ENCODE results near the gene TRAPPC2L. TPM values are rescaled to one million over a fixed set of nuclear protein-coding genes. Genes with fewer than 3 reads are reported as not detected.

TRAPPC2L gene
- total RNA-seq, 1 donor from 2014 or later, result 95.1 TPM

DNA sequence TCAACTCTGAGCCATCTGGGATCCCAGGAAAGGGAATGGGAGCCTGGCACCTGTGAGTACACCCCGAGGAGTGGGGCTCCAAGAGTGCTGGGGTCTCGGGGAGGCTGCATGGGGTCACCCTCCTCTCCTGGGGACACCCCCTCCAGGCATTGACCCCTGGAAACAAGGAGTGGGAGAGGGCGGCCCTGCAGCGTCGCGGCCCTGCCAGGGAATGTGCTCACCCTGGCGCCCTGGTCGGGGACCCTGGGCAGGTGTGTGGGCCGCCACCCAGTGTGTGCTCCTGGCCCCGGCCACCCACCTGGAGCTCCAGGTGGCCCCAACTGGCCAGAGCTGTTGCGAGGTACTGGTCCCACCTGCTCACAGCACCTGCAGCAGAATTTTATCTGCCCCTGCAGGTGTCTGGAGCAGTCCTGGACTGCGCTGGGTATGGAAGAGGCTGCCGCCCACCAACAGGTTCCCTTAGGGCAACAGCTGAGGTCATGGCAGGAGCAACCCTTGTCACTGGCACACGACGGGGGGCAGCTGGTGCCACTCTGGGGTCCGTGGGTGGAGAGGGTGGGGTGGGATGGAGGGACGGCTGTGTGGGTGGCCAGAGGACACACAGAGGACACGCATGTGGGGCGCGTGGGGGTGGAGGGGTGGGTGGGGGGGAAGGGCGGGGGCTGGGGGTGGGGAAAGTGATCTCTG, 14.9 kb downstream of the TRAPPC2L start:
- H3K27me3 Mint-ChIP-seq (ENCODE audit: low read depth), result no peaks in the 10 kb centered on the region
- no peaks in the 10 kb centered on the region for H3K9me3 Mint-ChIP-seq
- DNase-seq (ENCODE audit: low read depth, low spot score), result no peak
- no peaks in the 10 kb centered on the region for H3K4me1 Mint-ChIP-seq
- no peak overlapping the region for H3K27ac Mint-ChIP-seq (ENCODE audit: unreplicated experiment)
- no peak for TF ChIP-seq CTCF (conservative IDR thresholded peaks at IDR 0.05)
- H3K4me3 Mint-ChIP-seq, result no peak overlapping the region
- H3K36me3 Mint-ChIP-seq (ENCODE audit: low read depth), result no peaks in the 10 kb centered on the region

- no peaks in the 10 kb centered on the region for H3K36me3 Mint-ChIP-seq (ENCODE audit: low read depth)
- no peak overlapping the region for H3K4me3 Mint-ChIP-seq
- H3K4me1 Mint-ChIP-seq, result no peaks in the 10 kb centered on the region
- TF ChIP-seq CTCF (conservative IDR thresholded peaks at IDR 0.05), result no peak
- no peak overlapping the region for H3K27ac Mint-ChIP-seq (ENCODE audit: unreplicated experiment)
- DNase-seq (ENCODE audit: low read depth, low spot score), result no peak
- no peaks in the 10 kb centered on the region for H3K9me3 Mint-ChIP-seq
- no peaks in the 10 kb centered on the region for H3K27me3 Mint-ChIP-seq (ENCODE audit: low read depth)
Observed at GRCh38 chr16:88872650-88873331, 15.9 kb downstream of the TRAPPC2L start.

GRCh38 chr16:88874938-88875599, 18.1 kb downstream of the TRAPPC2L start:
- no peaks in the 10 kb centered on the region for H3K4me1 Mint-ChIP-seq
- no peak for DNase-seq (ENCODE audit: low read depth, low spot score)
- H3K9me3 Mint-ChIP-seq, result no peaks in the 10 kb centered on the region
- H3K4me3 Mint-ChIP-seq, result no peak overlapping the region
- TF ChIP-seq CTCF (conservative IDR thresholded peaks at IDR 0.05), result no peak
- H3K27ac Mint-ChIP-seq (ENCODE audit: unreplicated experiment), result peak overlapping the region; percentile 35
- no peaks in the 10 kb centered on the region for H3K36me3 Mint-ChIP-seq (ENCODE audit: low read depth)
- H3K27me3 Mint-ChIP-seq (ENCODE audit: low read depth), result no peaks in the 10 kb centered on the region

GRCh38 chr16:88875703-88876234, 18.8 kb downstream of the TRAPPC2L start:
- Mint-ChIP-seq H3K4me3 (no peak overlapping the region), H3K27ac (ENCODE audit: unreplicated experiment) (peak overlapping the region; percentile 21), H3K36me3 (ENCODE audit: low read depth) (no peaks in the 10 kb centered on the region), H3K27me3 (ENCODE audit: low read depth) (no peaks in the 10 kb centered on the region), H3K4me1 (no peaks in the 10 kb centered on the region), H3K9me3 (no peaks in the 10 kb centered on the region)
- TF ChIP-seq CTCF (conservative IDR thresholded peaks at IDR 0.05), result no peak
- no peak for DNase-seq (ENCODE audit: low read depth, low spot score)

GRCh38 chr16:88876942-88877526, 20.1 kb downstream of the TRAPPC2L start:
- TF ChIP-seq CTCF (conservative IDR thresholded peaks at IDR 0.05), result no peak
- Mint-ChIP-seq H3K4me1 (no peaks in the 10 kb centered on the region), H3K27ac (ENCODE audit: unreplicated experiment) (no peak overlapping the region), H3K4me3 (no peak overlapping the region), H3K36me3 (ENCODE audit: low read depth) (no peaks in the 10 kb centered on the region), H3K27me3 (ENCODE audit: low read depth) (no peaks in the 10 kb centered on the region), H3K9me3 (no peaks in the 10 kb centered on the region)
- DNase-seq (ENCODE audit: low read depth, low spot score), result no peak
